HUES48 (cell line): ENCODE measurements around the gene SCAF1.
A peak's percentile ranks its signal among the peaks of the same experiment; 100 is the strongest.
"Not testable (repeated sequence)": the region's sequence is repeated elsewhere in the genome, so short reads cannot be mapped to it uniquely, and the experiment has no call there.

Source experiments
- H3K27ac ChIP-seq: one replicate; pipeline ENCODE4 v1.7.0; 2013; ENCODE audit warnings: low read depth, low read length, inconsistent platforms
- H3K27me3 ChIP-seq: 2 replicates; pipeline ENCODE4 v1.6.1; 2013; ENCODE audit warnings: mild to moderate bottlenecking, low read length; ENCODE audit not compliant: control insufficient read depth, insufficient read depth
- H3K36me3 ChIP-seq: 2 replicates; pipeline ENCODE4 v1.6.1; 2013; ENCODE audit warnings: low read length; ENCODE audit not compliant: control insufficient read depth, insufficient read depth
- H3K4me1 ChIP-seq: 2 replicates; pipeline ENCODE4 v1.6.1; 2013; ENCODE audit warnings: mild to moderate bottlenecking, low read length; ENCODE audit not compliant: control insufficient read depth, insufficient read depth
- H3K4me3 ChIP-seq: 2 replicates; pipeline ENCODE4 v1.5.1; 2013; ENCODE audit warnings: mild to moderate bottlenecking, low read depth, low read length
- H3K9ac ChIP-seq: 2 replicates; pipeline ENCODE4 v1.6.1; 2013; ENCODE audit warnings: mild to moderate bottlenecking, low read depth, low read length, moderate library complexity
- H3K9me3 ChIP-seq: 2 replicates; pipeline ENCODE4 v1.6.1; 2013; ENCODE audit warnings: low read length; ENCODE audit not compliant: control insufficient read depth, insufficient read depth

Gene SCAF1

GRCh38 chr19:49617860-49618259 is 24.1 kb upstream of the SCAF1 start:
- H3K4me3 ChIP-seq, H3K27ac ChIP-seq, H3K4me1 ChIP-seq, H3K9me3 ChIP-seq, H3K9ac ChIP-seq, H3K27me3 ChIP-seq: not testable (repeated sequence)
- peaks cover 75% of the 10 kb centered on the region for H3K36me3 ChIP-seq

GRCh38 chr19:49624967-49625910 is 16.8 kb upstream of the SCAF1 start:
- H3K9me3 ChIP-seq, result no peaks in the 10 kb centered on the region
- H3K27ac ChIP-seq, result no peak overlapping the region
- H3K9ac ChIP-seq, result no peak overlapping the region
- no peaks in the 10 kb centered on the region for H3K4me1 ChIP-seq
- H3K4me3 ChIP-seq, result no peak overlapping the region
- peaks cover 45% of the 10 kb centered on the region for H3K36me3 ChIP-seq
- H3K27me3 ChIP-seq, result no peaks in the 10 kb centered on the region

GRCh38 chr19:49626226-49626625 is 15.8 kb upstream of the SCAF1 start:
- Histone ChIP-seq H3K36me3 (peaks cover 41% of the 10 kb centered on the region), H3K4me3 (no peak overlapping the region), H3K27me3 (no peaks in the 10 kb centered on the region), H3K4me1 (peaks cover 5% of the 10 kb centered on the region; the same call in 1 of the 2 replicates), H3K9me3 (no peaks in the 10 kb centered on the region), H3K27ac (no peak overlapping the region), H3K9ac (no peak overlapping the region)

- Histone ChIP-seq H3K9me3 (no peaks in the 10 kb centered on the region), H3K4me3 (no peak overlapping the region), H3K36me3 (peaks cover 24% of the 10 kb centered on the region), H3K9ac (no peak overlapping the region), H3K27me3 (no peaks in the 10 kb centered on the region), H3K4me1 (peaks cover 5% of the 10 kb centered on the region; the same call in 1 of the 2 replicates), H3K27ac (no peak overlapping the region)
Observed at GRCh38 chr19:49629659-49630058, 12.3 kb upstream of the SCAF1 start.

GRCh38 chr19:49631014-49631588 is 10.9 kb upstream of the SCAF1 start:
- no peaks in the 10 kb centered on the region for H3K27me3 ChIP-seq
- no peak overlapping the region for H3K4me3 ChIP-seq
- no peak overlapping the region for H3K9ac ChIP-seq
- peaks cover 16% of the 10 kb centered on the region for H3K36me3 ChIP-seq
- H3K9me3 ChIP-seq, result no peaks in the 10 kb centered on the region
- H3K27ac ChIP-seq, result no peak overlapping the region
- peaks cover 5% of the 10 kb centered on the region; the same call in 1 of the 2 replicates for H3K4me1 ChIP-seq

GRCh38 chr19:49631610-49632192 is 10.3 kb upstream of the SCAF1 start:
- Histone ChIP-seq H3K27ac (no peak overlapping the region), H3K9me3 (no peaks in the 10 kb centered on the region), H3K36me3 (peaks cover 11% of the 10 kb centered on the region), H3K27me3 (no peaks in the 10 kb centered on the region), H3K9ac (no peak overlapping the region), H3K4me3 (no peak overlapping the region), H3K4me1 (peaks cover 5% of the 10 kb centered on the region; the same call in 1 of the 2 replicates)

GRCh38 chr19:49632576-49632975 is 9.4 kb upstream of the SCAF1 start:
- Histone ChIP-seq H3K9me3 (no peaks in the 10 kb centered on the region), H3K4me3 (no peak overlapping the region), H3K27ac (no peak overlapping the region), H3K36me3 (0 out of 2 replicates have a peak, but pooled peaks cover 3% of the 10 kb centered on the region), H3K4me1 (peaks cover 5% of the 10 kb centered on the region; the same call in 1 of the 2 replicates), H3K27me3 (no peaks in the 10 kb centered on the region), H3K9ac (no peak overlapping the region)

- not testable (repeated sequence) for H3K27me3 ChIP-seq, H3K9me3 ChIP-seq, H3K4me1 ChIP-seq, H3K27ac ChIP-seq, H3K36me3 ChIP-seq, H3K9ac ChIP-seq, H3K4me3 ChIP-seq
Observed at GRCh38 chr19:49633273-49633672, 8.7 kb upstream of the SCAF1 start.

GRCh38 chr19:49635530-49636232 is 6.3 kb upstream of the SCAF1 start:
- Histone ChIP-seq H3K27ac (peak overlapping the region; percentile 8), H3K9me3 (no peaks in the 10 kb centered on the region), H3K4me3 (no peak overlapping the region), H3K4me1 (peaks cover 12% of the 10 kb centered on the region), H3K36me3 (no peaks in the 10 kb centered on the region), H3K27me3 (no peaks in the 10 kb centered on the region), H3K9ac (no peak overlapping the region)

- no peak overlapping the region for H3K27ac ChIP-seq
- H3K4me1 ChIP-seq, result peaks cover 15% of the 10 kb centered on the region
- no peak overlapping the region for H3K4me3 ChIP-seq
- no peak overlapping the region for H3K9ac ChIP-seq
- no peaks in the 10 kb centered on the region for H3K27me3 ChIP-seq
- no peaks in the 10 kb centered on the region for H3K9me3 ChIP-seq
- H3K36me3 ChIP-seq, result no peaks in the 10 kb centered on the region
Observed at GRCh38 chr19:49636233-49636932, 5.6 kb upstream of the SCAF1 start.
